Right lobe of liver (tissue), 6 donors: ENCODE data around the gene DAPK1. TPM values are rescaled to one million over a fixed set of nuclear protein-coding genes. Genes with fewer than 3 reads are reported as not detected.

Experiments used
- ATAC-seq, 4 donors: fragments of 200-7000 bp; cut with Tn5 transposase; one replicate each; pipeline ENCODE4 v1.9.1; 2020; ENCODE audit warnings: mild to moderate bottlenecking in 4 of 4, moderate library complexity in 4 of 4
- DNase-seq, 3 donors: peaks; one replicate each; pipeline ENCODE4 v3.0.0-alpha.2; 2020
- H3K27ac ChIP-seq, 3 donors: fragments of 200-600 bp; one replicate each; pipeline ENCODE4 v1.8.0; 2022
- H3K27me3 ChIP-seq, 2 donors: fragments of 200-600 bp; one replicate each; pipeline ENCODE4 v1.8.0; 2022
- H3K36me3 ChIP-seq, 4 donors: fragments of 200-600 bp; sonication (generic) in 1 of 4; one replicate each; pipeline versions ENCODE4 v1.5.1 to v1.8.0; 2017 to 2022; ENCODE audit warnings: control low read depth in 1 of 4
- H3K4me1 ChIP-seq, 4 donors: fragments of 200-600 bp; sonication (generic) in 1 of 4; one replicate each; pipeline versions ENCODE4 v1.5.1 to v1.8.0; 2017 to 2022; ENCODE audit warnings: control low read depth in 1 of 4
- H3K4me3 ChIP-seq, 3 donors: fragments of 200-600 bp; one replicate each; pipeline ENCODE4 v1.8.0; 2022
- H3K9me3 ChIP-seq, 4 donors: fragments of 200-600 bp; sonication (generic) in 1 of 4; one replicate each; pipeline versions ENCODE4 v1.5.1 to v1.8.0; 2017 to 2022; ENCODE audit warnings: control low read depth in 1 of 4
- POLR2A ChIP-seq: fragments of 450-650 bp; IDR thresholded peaks from one replicate; pipeline ENCODE4 v1.6.1; 2017; ENCODE audit warnings: antibody characterized with exemption, mild to moderate bottlenecking
- WGBS: methylation state at CpG from one replicate; pipeline ENCODE4 v1.1.6; 2018; ENCODE audit warnings: low coverage, low lambda C conversion rate; ENCODE audit not compliant: insufficient coverage; ENCODE audit errors: missing lambda C conversion rate; 5-methylcytosine and 5-hydroxymethylcytosine counted together
- intact Hi-C, 2 donors: fragments of 100-400 bp; cut with DNase I; formaldehyde crosslinking; loops; one replicate each; pipeline versions ENCODE4 v1.11.2 to v1.14.1; 2022
- total RNA-seq, 6 experiments: library from RNA; depleted of rRNA in 2 of 6; stranded (reverse); fragments of >200 nt in 2 of 6; fragmentation: NEBNext Ultra II Directional in 3 of 6; extraction: Animal tissue kit (Norgen Biotek cat#: 25700) in 3 of 6; gene quantifications; one replicate each; pipeline versions ENCODE4 v1.1.0 to v1.2.4, GENCODE V29; 2016 to 2023
- TF ChIP-seq, protein P1 (sequence below), 4 donors: fragments of 200-600 bp in 3 of 4; fragments of 450-650 bp in 1 of 4; IDR thresholded peaks; one replicate each; pipeline versions ENCODE4 v1.5.1 to v1.8.0; 2016 to 2022; ENCODE audit warnings: antibody characterized with exemption in 4 of 4, mild to moderate bottlenecking in 2 of 4
- donor health status: DM: no; HTN: yes; CAD: no.
- donor health status: DM: no; HTN: no; CAD: no.
- donor health status: DM: no; HTN: no; CAD: no.
- donor health status: DM: no; HTN: yes; CAD: no.
- donor health status: DM: no; HTN: yes; CAD: no.

Gene DAPK1
- total RNA-seq, 6 experiments from 2014 or later = 17.4 to 55.0 (median 33.9) TPM

DNA sequence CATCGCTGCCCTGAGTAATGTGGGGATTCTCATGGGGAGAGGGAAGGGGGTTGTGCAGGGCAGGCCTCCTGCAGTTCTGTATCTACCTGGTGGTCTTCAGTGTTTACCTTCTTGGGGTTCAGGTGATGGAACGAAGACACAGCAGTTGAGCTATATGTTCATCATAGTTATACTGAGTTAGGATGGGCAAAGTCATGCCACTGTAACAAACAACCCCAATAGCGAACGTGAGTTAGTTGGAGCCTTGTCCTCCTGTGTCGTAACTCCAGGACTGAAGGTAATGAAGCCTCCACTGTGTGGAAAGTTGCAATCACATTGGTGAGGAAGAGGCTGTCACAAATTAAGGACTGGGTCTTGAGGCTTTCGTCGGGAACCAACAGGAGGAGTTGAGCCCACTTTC is 64.4 kb downstream of the DAPK1 start:
- Histone ChIP-seq H3K4me3 (no peak overlapping the region), H3K36me3 (no peaks in the 10 kb centered on the region), H3K4me1 (peaks cover 0 to 21% (median 5%) of the 10 kb centered on the region in 4 donors), H3K27me3 (no peaks in the 10 kb centered on the region), H3K9me3 (no peaks in the 10 kb centered on the region), H3K27ac (no peak overlapping the region)
- DNase-seq = no peak
- no peak for TF ChIP-seq POLR2A
- TF ChIP-seq, protein P1, sequence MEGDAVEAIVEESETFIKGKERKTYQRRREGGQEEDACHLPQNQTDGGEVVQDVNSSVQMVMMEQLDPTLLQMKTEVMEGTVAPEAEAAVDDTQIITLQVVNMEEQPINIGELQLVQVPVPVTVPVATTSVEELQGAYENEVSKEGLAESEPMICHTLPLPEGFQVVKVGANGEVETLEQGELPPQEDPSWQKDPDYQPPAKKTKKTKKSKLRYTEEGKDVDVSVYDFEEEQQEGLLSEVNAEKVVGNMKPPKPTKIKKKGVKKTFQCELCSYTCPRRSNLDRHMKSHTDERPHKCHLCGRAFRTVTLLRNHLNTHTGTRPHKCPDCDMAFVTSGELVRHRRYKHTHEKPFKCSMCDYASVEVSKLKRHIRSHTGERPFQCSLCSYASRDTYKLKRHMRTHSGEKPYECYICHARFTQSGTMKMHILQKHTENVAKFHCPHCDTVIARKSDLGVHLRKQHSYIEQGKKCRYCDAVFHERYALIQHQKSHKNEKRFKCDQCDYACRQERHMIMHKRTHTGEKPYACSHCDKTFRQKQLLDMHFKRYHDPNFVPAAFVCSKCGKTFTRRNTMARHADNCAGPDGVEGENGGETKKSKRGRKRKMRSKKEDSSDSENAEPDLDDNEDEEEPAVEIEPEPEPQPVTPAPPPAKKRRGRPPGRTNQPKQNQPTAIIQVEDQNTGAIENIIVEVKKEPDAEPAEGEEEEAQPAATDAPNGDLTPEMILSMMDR (IDR thresholded peaks at IDR 0.05) = no peak
- no peak for ATAC-seq
- intact Hi-C loops = loop anchor here in 1 of 2 donors (10.0 kb wide), 1 partner anchor 47 kb away; no protein-coding TSS in a partner anchor
- WGBS = 96% methylated on average over 4 of the region's 7 CpGs

DNA sequence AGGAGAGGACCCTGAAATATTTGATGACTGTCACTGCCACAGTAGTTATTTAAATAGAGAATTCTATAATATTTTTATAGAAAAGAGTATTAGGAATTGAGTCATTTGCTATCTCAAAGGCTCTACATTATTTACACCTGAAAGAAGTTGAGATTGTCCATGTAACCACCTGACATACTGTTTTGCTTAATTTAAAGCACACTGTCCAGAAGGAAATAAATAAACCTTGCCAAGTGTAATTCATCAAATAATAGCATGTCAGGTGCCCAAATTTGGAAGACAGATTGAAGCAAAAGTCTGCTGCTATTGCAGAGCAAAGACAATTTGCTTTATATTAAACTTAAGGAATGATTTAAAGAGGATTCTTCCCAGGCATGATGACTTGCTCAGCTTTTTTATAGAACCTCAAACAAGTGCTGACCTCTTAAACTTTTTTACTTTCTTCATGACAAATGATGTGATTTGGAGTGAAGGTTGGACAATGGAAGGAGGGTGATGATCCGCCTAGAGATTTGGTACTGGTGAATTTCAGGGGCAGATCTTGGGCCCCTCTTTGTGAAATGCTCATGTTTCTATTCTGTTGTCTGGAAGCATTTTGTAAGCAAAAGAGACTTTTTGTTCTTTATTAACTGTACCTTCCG is 65.0 kb downstream of the DAPK1 start:
- no peaks in the 10 kb centered on the region for H3K9me3 ChIP-seq
- H3K27ac ChIP-seq = no peak overlapping the region
- TF ChIP-seq POLR2A = no peak
- TF ChIP-seq, protein P1 (IDR thresholded peaks at IDR 0.05) = no peak
- intact Hi-C loops = loop anchor here in 1 of 2 donors (10.0 kb wide), 1 partner anchor 48 kb away; no protein-coding TSS in a partner anchor
- peaks cover 0 to 23% (median 8%) of the 10 kb centered on the region in 4 donors for H3K4me1 ChIP-seq
- no peak for DNase-seq
- no peak for ATAC-seq
- WGBS = 90% methylated on average over 2 of the region's 2 CpGs
- no peaks in the 10 kb centered on the region for H3K27me3 ChIP-seq
- no peaks in the 10 kb centered on the region for H3K36me3 ChIP-seq
- H3K4me3 ChIP-seq = no peak overlapping the region

DNA sequence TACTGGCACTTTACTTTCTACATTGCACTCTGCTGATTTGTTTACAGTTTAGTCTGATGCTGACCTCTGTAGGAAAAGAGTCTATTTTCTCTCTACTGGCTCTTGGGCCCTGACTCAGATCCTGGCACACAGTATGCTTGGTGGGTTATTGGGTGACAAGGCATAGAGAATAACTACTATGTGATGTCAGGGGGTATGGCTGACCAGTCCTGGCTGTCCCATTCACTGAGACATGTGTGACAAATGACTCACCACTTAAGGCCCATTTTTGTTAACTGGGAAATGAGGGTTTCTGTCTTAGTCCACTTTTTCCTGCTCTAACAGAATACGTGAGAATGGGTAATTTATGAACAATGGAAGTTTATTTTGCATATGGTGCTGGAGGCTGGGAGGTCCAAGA is 66.4 kb downstream of the DAPK1 start:
- DNase-seq = no peak
- Histone ChIP-seq H3K4me1 (peaks cover 0 to 31% (median 15%) of the 10 kb centered on the region in 4 donors), H3K4me3 (no peak overlapping the region), H3K27me3 (no peaks in the 10 kb centered on the region), H3K27ac (no peak overlapping the region), H3K9me3 (no peaks in the 10 kb centered on the region), H3K36me3 (no peaks in the 10 kb centered on the region)
- TF ChIP-seq, protein P1 (IDR thresholded peaks at IDR 0.05) = no peak
- TF ChIP-seq POLR2A = no peak
- peak in 1 of 4 donors; percentile 57 for ATAC-seq
- 55% methylated on average over 1 of the region's 1 CpG for WGBS
- intact Hi-C loops = loop anchor here in 1 of 2 donors (10.0 kb wide), 1 partner anchor 49 kb away; no protein-coding TSS in a partner anchor

DNA sequence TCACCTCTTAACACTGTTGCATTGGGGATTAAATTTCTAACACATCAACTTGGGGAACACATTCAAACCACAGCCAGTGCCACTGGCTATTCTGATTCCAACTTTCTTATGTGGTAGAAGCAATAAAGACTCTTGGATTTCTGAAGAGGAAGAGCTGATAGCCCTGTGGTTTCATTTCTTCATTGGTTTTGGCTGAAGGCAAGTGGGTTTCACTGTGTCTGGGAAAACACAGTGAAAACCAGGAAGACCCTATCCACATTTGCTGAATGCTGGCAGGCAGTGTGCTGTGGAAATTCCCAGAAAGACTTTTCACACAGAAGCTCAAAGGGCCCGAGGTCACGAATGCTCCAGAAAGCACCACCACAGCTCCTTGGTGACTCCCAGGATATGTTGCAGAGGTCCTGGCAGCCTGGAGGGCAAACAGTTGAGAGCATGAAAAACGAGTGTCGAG is 67.1 kb downstream of the DAPK1 start:
- 28% methylated on average over 4 of the region's 4 CpGs for WGBS
- no peak for TF ChIP-seq POLR2A
- TF ChIP-seq, protein P1 (IDR thresholded peaks at IDR 0.05) = no peak
- no peak for DNase-seq
- intact Hi-C loops = loop anchor here in 1 of 2 donors (10.0 kb wide), 1 partner anchor 50 kb away; no protein-coding TSS in a partner anchor
- no peaks in the 10 kb centered on the region for H3K9me3 ChIP-seq
- peaks cover 0 to 38% (median 20%) of the 10 kb centered on the region in 4 donors for H3K4me1 ChIP-seq
- no peak overlapping the region for H3K27ac ChIP-seq
- H3K36me3 ChIP-seq = no peaks in the 10 kb centered on the region
- no peak for ATAC-seq
- H3K27me3 ChIP-seq = no peaks in the 10 kb centered on the region
- no peak overlapping the region for H3K4me3 ChIP-seq
